ENCODE data around the gene PICALM. TPM values are rescaled to one million over a fixed set of nuclear protein-coding genes. Genes with fewer than 3 reads are reported as not detected.
"Not testable (repeated sequence)": the region's sequence is repeated elsewhere in the genome, so short reads cannot be mapped to it uniquely, and the experiment has no call there.

PICALM gene
- total RNA-seq, 1 donor: 318 TPM

DNA sequence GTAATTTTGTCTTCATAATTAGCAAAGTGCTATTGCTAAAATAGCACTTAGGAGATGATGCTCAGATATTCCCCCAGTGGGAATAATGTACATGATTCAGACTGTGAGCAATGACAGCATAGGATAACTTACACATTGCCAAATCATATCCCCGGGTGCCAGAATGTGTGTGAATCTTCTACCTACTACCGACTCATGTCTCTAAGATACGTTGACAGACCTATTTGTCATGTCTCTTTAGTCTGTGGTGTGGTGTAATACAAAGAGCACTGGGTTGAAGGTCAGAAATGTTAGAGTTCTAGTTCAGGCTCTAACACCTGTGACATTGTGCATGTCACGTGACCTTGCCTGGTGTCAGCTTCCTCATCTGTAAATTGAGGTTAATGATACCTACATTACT lies 31.0 kb upstream of the PICALM start:
- DNase-seq (ENCODE audit: low read depth): peak; percentile 19
- H3K4me3 ChIP-seq (ENCODE audit: low read depth, low read length): no peak overlapping the region
- no peak for TF ChIP-seq CTCF (IDR thresholded peaks at IDR 0.05; ENCODE audit: insufficient read depth, low read length)

DNA sequence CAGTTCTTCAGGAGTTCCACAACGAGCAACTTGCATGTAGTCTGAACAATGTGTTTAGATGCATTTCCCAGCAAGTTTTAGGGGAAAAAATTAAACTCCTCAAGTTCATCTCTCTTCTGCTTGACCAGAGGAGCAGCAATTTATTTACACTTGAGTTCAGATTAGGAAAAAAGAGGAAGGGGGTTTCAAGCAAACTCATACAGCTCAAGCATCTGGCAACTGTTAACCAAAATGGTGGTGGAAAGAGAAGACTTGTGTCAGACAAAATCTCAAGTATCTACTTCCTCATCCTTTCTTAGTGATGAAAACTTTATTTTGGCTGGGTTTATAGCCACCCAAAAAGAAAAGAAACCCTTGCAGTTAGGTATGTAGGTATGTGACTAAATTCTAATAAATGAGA lies 29.1 kb upstream of the PICALM start:
- H3K4me3 ChIP-seq (ENCODE audit: low read depth, low read length): no peak overlapping the region
- no peak for DNase-seq (ENCODE audit: low read depth)
- TF ChIP-seq CTCF (IDR thresholded peaks at IDR 0.05; ENCODE audit: insufficient read depth, low read length): no peak

DNA sequence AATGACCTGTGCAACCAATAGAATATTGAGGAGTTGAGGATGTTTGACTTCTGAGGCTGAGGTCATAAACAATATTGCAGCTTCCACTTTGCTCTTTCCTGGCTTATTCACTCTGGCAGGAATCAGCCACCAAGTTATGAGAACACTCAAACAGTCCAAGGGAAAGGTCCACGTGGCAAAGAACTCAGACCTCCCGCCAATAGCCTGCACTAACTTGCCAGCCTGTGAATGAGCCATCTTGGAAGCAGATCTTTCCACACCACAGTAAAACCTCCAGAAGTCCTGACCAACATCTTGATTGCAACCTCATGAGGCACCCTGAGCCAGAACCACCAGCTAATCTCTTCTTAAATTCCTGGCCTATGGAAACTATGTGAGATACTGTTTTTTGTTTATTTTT lies 22.7 kb upstream of the PICALM start:
- no peak overlapping the region for H3K4me3 ChIP-seq (ENCODE audit: low read depth, low read length)
- DNase-seq (ENCODE audit: low read depth): peak; percentile 94
- no peak for TF ChIP-seq CTCF (IDR thresholded peaks at IDR 0.05; ENCODE audit: insufficient read depth, low read length)

DNA sequence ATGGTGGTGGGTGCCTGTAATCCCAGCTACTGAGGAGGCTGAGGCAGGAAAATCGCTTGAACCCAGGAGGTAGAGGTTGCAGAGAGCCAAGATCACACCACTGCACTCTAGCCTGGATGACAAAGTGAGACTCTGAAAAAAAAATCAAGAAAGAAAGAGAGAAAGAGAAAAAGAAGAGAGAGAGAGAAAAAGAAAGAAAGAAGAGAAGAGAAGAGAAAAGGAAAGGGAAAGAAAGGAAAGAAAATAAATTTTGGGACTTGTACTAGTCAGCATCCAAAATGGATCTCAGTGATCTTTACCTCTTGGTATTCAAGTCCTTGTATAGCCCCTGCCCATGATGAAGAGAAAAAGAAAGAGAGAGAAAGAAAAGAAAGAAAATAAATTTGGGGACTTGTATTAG lies 22.2 kb upstream of the PICALM start:
- TF ChIP-seq CTCF (IDR thresholded peaks at IDR 0.05; ENCODE audit: insufficient read depth, low read length): no peak
- no peak for DNase-seq (ENCODE audit: low read depth)
- no peak overlapping the region for H3K4me3 ChIP-seq (ENCODE audit: low read depth, low read length)

DNA sequence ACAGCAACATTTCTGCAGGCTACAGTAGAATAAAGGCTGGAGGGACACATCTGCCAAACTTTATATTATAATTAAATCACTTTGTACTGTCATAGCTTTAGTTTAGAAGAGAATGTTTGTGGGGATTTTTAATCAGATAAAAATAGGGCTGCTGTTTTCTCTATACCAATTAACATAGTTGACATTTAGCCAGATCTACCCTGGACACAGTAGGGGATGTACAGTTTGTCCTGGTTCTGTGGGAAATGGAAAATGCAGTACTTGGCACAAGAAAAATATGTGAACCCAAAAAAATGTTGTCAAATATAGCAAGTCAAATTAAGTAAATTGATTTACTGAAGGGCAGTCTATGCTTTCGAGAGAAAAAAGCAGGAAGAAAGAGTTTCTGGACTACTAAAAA lies 20.8 kb upstream of the PICALM start:
- DNase-seq (ENCODE audit: low read depth): peak; percentile 53

GRCh38 chr11:86087688-86088087 lies 18.8 kb upstream of the PICALM start:
- not testable (repeated sequence) for H3K4me3 ChIP-seq (ENCODE audit: low read depth, low read length); DNase-seq (ENCODE audit: low read depth)

More for the DNA sequence above, 20.8 kb upstream of the PICALM start:
- TF ChIP-seq CTCF (IDR thresholded peaks at IDR 0.05; ENCODE audit: insufficient read depth, low read length): no peak
- no peak overlapping the region for H3K4me3 ChIP-seq (ENCODE audit: low read depth, low read length)

- DNase-seq (ENCODE audit: low read depth): no peak
- no peak for TF ChIP-seq CTCF (IDR thresholded peaks at IDR 0.05; ENCODE audit: insufficient read depth, low read length)
- no peak overlapping the region for H3K4me3 ChIP-seq (ENCODE audit: low read depth, low read length)
These were observed 18.4 kb upstream of the PICALM start for GRCh38 chr11:86087256-86087655.

Measured in fibroblast of the aortic adventitia (primary cell).